Endometrial microvascular endothelial cells (primary cell): Measurements from ENCODE around the gene STARD8. TPM values are rescaled to one million over a fixed set of nuclear protein-coding genes. Genes with fewer than 3 reads are reported as not detected.
"Not testable (repeated sequence)": the region's sequence is repeated elsewhere in the genome, so short reads cannot be mapped to it uniquely, and the experiment has no call there.

Source experiments
- in situ Hi-C: cut with HindIII; loops from 2 replicates; pipeline ENCODE4 v1.10.0; 2017; ENCODE audit warnings: low sequenced_read_pairs, low pct_unique_long_range_greater_than_20kb; ENCODE audit errors: inconsistent ontology term
- total RNA-seq: library from RNA; depleted of rRNA; stranded (reverse); fragments of >200 nt; gene quantifications from one replicate; pipeline ENCODE4 v1.2.3, GENCODE V29; 2015; ENCODE audit errors: inconsistent ontology term

Gene STARD8
- total RNA-seq, 1 donor from 2014 or later = 6.0 TPM

- in situ Hi-C loops = no loop called here
Observed at GRCh38 chrX:68728186-68728585, 80.7 kb downstream of the STARD8 start.

GRCh38 chrX:68731254-68731653, 83.8 kb downstream of the STARD8 start:
- in situ Hi-C loops = no loop called here

GRCh38 chrX:68732906-68733493, 85.5 kb downstream of the STARD8 start:
- in situ Hi-C loops = no loop called here

GRCh38 chrX:68735266-68735665, 87.8 kb downstream of the STARD8 start:
- in situ Hi-C loops = no loop called here

- in situ Hi-C loops = not testable (repeated sequence)
Observed at GRCh38 chrX:68741864-68742263, 94.4 kb downstream of the STARD8 start.

GRCh38 chrX:68743754-68744153, 96.3 kb downstream of the STARD8 start:
- in situ Hi-C loops = no loop called here

- in situ Hi-C loops = no loop called here
Observed at GRCh38 chrX:68746988-68747387, 99.5 kb downstream of the STARD8 start.

GRCh38 chrX:68748030-68748429, 100.6 kb downstream of the STARD8 start:
- in situ Hi-C loops = no loop called here

GRCh38 chrX:68749426-68749825, 102.0 kb downstream of the STARD8 start:
- in situ Hi-C loops = no loop called here

GRCh38 chrX:68750316-68750715, 102.8 kb downstream of the STARD8 start:
- in situ Hi-C loops = no loop called here

GRCh38 chrX:68751372-68751771, 103.9 kb downstream of the STARD8 start:
- in situ Hi-C loops = no loop called here

GRCh38 chrX:68753218-68753617, 105.8 kb downstream of the STARD8 start:
- in situ Hi-C loops = no loop called here

GRCh38 chrX:68754406-68754805, 106.9 kb downstream of the STARD8 start:
- in situ Hi-C loops = no loop called here

GRCh38 chrX:68755616-68756125, 108.2 kb downstream of the STARD8 start:
- in situ Hi-C loops = no loop called here

- in situ Hi-C loops = no loop called here
Observed at GRCh38 chrX:68757331-68757730, 109.9 kb downstream of the STARD8 start.

GRCh38 chrX:68757731-68758130, 110.3 kb downstream of the STARD8 start:
- in situ Hi-C loops = no loop called here

- in situ Hi-C loops = no loop called here
Observed at GRCh38 chrX:68758671-68759070, 111.2 kb downstream of the STARD8 start.

GRCh38 chrX:68761086-68761485, 113.6 kb downstream of the STARD8 start:
- in situ Hi-C loops = no loop called here

- in situ Hi-C loops = no loop called here
Observed at GRCh38 chrX:68762766-68763165, 115.3 kb downstream of the STARD8 start.

GRCh38 chrX:68763481-68763880, 116.0 kb downstream of the STARD8 start:
- in situ Hi-C loops = no loop called here
